T-helper 1 cell treated with Interleukin-12 subunit alpha and Interleukin-12 subunit beta and Interleukin-4 antibody, amounts not matched to agents 30 μg/mL and 1 μg/mL, for 36 hours (primary cell): ENCODE measurements around the gene BMP3.

Experiments
- H3K27ac Mint-ChIP-seq: one replicate; pipeline ENCODE4 v1.8.0; 2021; ENCODE audit warnings: mild to moderate bottlenecking, mixed read lengths
- H3K27me3 Mint-ChIP-seq: one replicate; pipeline ENCODE4 v1.8.0; 2021; ENCODE audit warnings: low read depth, mixed read lengths
- H3K36me3 Mint-ChIP-seq: one replicate; pipeline ENCODE4 v1.8.0; 2021; ENCODE audit warnings: low read depth, mixed read lengths
- H3K4me1 Mint-ChIP-seq: one replicate; pipeline ENCODE4 v1.8.0; 2021; ENCODE audit warnings: low read depth, mixed read lengths
- H3K4me3 Mint-ChIP-seq: one replicate; pipeline ENCODE4 v1.8.0; 2021; ENCODE audit warnings: mild to moderate bottlenecking, moderate library complexity, mixed read lengths
- H3K9me3 Mint-ChIP-seq: one replicate; pipeline ENCODE4 v1.8.0; 2021; ENCODE audit warnings: mixed read lengths

Gene BMP3

DNA sequence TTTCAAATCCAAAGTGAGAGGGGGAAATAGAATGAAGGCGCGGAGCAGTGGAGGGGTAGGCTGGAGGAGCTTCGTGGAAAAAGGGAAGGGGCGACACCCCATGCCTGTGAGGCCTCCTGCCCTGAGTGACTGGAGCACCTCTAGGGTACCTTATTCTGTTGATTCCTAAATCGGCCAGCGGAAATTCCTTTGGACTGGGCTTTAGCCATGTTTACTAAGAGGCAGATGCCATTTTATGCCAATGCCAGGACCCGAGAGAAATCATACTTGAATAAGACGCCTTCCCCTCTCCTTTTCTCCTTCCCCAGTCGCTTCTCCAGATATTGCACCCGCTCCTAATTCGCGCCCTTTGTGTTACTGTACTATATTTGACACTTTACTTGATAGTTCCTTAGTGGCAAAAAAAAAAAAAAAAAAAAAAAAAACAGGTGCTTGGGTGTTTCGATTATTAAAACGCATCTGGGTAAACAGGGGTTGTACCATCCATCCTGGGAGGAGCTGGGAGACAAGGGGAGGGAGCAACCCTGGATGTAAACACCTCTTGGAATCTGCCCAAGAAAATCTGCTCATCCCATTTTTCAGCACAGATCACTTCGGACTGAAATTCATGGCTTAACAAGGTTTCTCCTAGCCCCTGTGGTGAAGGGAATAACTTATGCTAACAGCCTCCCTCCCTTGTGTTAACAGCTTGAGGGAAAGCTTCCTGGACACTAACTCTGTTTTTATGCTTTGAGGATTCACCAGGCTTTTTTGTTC is 1.5 kb downstream of the BMP3 start:
- Mint-ChIP-seq H3K4me1 (peaks cover 6% of the 10 kb centered on the region), H3K27ac (no peak overlapping the region), H3K9me3 (no peaks in the 10 kb centered on the region), H3K4me3 (no peak overlapping the region), H3K36me3 (no peaks in the 10 kb centered on the region), H3K27me3 (peaks cover 64% of the 10 kb centered on the region)

GRCh38 chr4:81032771-81033684 is 2.5 kb downstream of the BMP3 start:
- Mint-ChIP-seq H3K4me1 (peaks cover 6% of the 10 kb centered on the region), H3K27me3 (peaks cover 63% of the 10 kb centered on the region), H3K27ac (no peak overlapping the region), H3K9me3 (no peaks in the 10 kb centered on the region), H3K4me3 (no peak overlapping the region), H3K36me3 (no peaks in the 10 kb centered on the region)

DNA sequence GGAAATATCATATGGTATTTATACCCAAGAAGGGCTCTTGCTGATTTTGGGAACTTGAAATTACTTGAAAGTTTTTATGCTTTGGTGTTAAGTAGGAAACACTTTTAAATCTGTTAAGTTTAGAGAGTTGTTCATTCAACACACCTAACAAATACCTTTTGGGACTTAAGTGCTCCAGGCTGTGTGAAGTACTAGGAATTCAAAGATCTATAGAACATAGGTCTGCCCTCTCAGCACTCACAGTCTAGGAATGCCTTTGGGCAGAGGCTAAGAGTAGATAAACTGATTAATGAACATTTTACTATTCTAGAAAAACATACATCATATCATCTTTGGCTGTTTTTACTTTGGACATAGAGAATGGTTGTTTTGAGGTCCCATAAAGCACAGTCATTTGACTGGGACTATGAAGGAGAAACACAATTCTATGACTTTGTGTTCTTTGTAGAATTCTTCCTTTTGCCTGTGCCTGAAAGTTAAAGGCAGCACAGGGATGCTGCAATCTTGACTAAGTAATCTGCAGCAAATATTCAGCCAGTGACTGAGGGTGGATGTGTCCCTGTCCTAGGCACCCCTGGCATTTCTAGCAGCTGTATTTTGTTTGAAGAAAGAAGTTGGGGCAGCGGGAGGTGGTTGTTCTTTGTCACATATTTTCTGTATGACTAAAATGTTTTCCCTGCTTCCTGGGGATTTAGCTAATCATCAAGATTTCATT is 8.3 kb downstream of the BMP3 start:
- Mint-ChIP-seq H3K4me3 (no peak overlapping the region), H3K9me3 (no peaks in the 10 kb centered on the region), H3K27me3 (peaks cover 29% of the 10 kb centered on the region), H3K27ac (no peak overlapping the region), H3K4me1 (no peaks in the 10 kb centered on the region), H3K36me3 (no peaks in the 10 kb centered on the region)

DNA sequence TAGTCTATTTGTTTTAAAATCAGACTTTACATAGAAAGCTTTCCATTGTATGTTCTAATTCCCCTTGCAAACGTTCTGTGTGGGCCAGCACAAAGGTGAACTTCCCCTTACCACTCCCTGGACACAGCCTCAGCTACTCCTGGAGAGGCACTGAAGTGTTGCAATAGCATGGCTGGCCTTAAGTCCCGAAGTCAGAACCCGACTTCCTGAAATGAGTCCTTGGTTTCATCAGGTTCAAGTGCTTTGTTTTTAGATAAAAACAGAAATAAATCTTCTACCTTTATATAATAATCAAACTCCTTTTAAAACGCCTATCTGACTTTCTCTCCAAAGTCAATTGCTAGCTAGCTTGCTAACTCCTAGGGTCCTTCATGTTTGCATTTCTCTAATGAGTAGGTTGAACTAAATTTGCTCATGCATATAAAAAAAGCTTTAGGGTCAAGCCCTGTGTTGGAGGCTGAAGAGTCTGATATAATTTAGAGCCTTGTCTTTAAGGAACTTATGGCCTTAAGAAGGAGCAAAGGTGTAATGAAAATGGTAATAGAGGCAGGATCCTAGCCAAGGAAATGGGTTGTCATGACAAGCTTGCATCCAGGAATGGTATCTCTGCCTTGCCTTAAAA is 9.0 kb downstream of the BMP3 start:
- no peaks in the 10 kb centered on the region for H3K36me3 Mint-ChIP-seq
- H3K4me1 Mint-ChIP-seq: no peaks in the 10 kb centered on the region
- H3K27me3 Mint-ChIP-seq: peaks cover 22% of the 10 kb centered on the region
- H3K4me3 Mint-ChIP-seq: no peak overlapping the region
- no peak overlapping the region for H3K27ac Mint-ChIP-seq
- H3K9me3 Mint-ChIP-seq: no peaks in the 10 kb centered on the region

DNA sequence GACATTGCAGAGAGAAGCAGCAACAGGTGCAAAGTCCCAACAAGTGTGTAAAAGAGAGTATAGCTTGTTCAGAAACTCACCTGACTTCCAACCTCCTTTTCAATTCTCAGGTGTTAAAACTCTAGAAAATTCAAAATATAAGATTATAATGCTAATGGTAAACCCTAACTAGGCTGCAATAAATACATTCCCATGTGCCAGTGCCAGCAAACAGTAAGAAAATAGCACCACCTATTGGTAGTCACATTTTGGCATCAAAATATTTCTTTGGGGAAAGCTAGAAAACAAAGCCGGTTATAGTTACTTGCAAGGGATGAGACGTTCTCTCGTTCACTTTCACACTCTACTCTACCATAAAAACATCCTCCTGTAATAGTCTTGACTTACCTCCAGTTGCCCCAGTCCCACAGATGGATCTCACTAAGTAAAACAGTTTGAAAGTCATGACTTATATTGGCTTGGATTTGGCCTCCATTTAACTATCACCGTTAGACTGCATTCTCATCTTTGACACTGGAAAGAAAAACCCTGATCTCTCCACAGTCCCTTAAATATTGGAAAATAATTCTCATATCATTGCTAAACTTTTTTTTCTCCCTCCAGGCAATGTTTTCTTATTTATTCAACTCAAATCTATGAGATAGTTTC is 9.6 kb downstream of the BMP3 start:
- Mint-ChIP-seq H3K4me1 (no peaks in the 10 kb centered on the region), H3K9me3 (no peaks in the 10 kb centered on the region), H3K27ac (no peak overlapping the region)

GRCh38 chr4:81042578-81043365 is 12.3 kb downstream of the BMP3 start:
- Mint-ChIP-seq H3K27ac (no peak overlapping the region), H3K9me3 (no peaks in the 10 kb centered on the region), H3K4me3 (no peak overlapping the region), H3K4me1 (no peaks in the 10 kb centered on the region), H3K36me3 (no peaks in the 10 kb centered on the region), H3K27me3 (peaks cover 27% of the 10 kb centered on the region)

More for the DNA sequence above, 9.6 kb downstream of the BMP3 start:
- no peaks in the 10 kb centered on the region for H3K36me3 Mint-ChIP-seq
- H3K27me3 Mint-ChIP-seq: peaks cover 20% of the 10 kb centered on the region
- H3K4me3 Mint-ChIP-seq: no peak overlapping the region

DNA sequence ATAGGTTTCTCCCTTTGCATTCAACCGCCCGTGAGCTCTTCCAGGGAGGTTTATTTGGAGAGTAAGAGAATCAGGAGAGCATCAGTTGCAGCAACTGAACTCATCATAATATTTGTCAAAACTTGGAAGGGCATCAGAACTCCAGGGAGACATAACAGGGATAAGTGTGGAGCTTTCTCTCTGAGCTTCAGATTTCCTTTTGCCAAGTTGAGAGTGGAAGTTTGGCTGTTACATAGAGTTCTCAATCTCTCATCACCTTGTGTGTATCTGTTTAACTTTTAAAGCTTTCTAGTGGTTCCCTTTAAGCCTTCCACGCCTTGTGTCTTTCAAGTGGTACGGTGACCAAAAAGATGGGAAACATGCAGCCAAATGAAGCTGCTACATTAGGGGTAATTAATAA is 18.8 kb downstream of the BMP3 start:
- Mint-ChIP-seq H3K4me1 (no peaks in the 10 kb centered on the region), H3K27me3 (peaks cover 13% of the 10 kb centered on the region), H3K4me3 (no peak overlapping the region), H3K36me3 (no peaks in the 10 kb centered on the region), H3K27ac (no peak overlapping the region), H3K9me3 (no peaks in the 10 kb centered on the region)

- Mint-ChIP-seq H3K27me3 (peaks cover 10% of the 10 kb centered on the region), H3K4me1 (no peaks in the 10 kb centered on the region), H3K4me3 (no peak overlapping the region), H3K9me3 (no peaks in the 10 kb centered on the region), H3K27ac (no peak overlapping the region), H3K36me3 (no peaks in the 10 kb centered on the region)
Observed at GRCh38 chr4:81049907-81050306, 19.4 kb downstream of the BMP3 start.

GRCh38 chr4:81052119-81053068 is 21.9 kb downstream of the BMP3 start:
- no peak overlapping the region for H3K4me3 Mint-ChIP-seq
- no peaks in the 10 kb centered on the region for H3K9me3 Mint-ChIP-seq
- H3K27me3 Mint-ChIP-seq: peaks cover 6% of the 10 kb centered on the region
- no peak overlapping the region for H3K27ac Mint-ChIP-seq
- no peaks in the 10 kb centered on the region for H3K36me3 Mint-ChIP-seq
- H3K4me1 Mint-ChIP-seq: no peaks in the 10 kb centered on the region

DNA sequence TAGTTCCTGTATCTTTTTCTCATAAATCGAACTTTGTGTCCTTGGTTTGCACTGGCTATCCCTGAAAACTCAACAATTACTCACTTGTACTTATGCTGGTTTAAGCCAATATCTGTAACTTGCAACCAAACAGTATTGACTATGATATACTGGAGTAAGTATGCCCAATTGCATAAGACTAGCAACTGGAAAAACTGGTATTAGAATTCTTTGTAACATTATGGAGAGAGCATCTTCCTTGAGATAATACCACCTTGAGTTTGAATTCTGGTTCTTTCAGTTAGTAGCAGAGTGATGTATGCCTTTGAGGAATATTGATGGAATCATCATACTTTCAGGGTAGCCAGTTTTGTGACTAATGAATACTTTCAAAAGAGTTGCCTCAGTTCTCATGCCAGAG is 28.1 kb downstream of the BMP3 start:
- no peaks in the 10 kb centered on the region for H3K4me1 Mint-ChIP-seq
- H3K4me3 Mint-ChIP-seq: no peak overlapping the region
- no peak overlapping the region for H3K27ac Mint-ChIP-seq
- H3K27me3 Mint-ChIP-seq: peaks cover 16% of the 10 kb centered on the region
- H3K9me3 Mint-ChIP-seq: no peaks in the 10 kb centered on the region
- H3K36me3 Mint-ChIP-seq: no peaks in the 10 kb centered on the region

- Mint-ChIP-seq H3K9me3 (no peaks in the 10 kb centered on the region), H3K4me3 (no peak overlapping the region), H3K36me3 (no peaks in the 10 kb centered on the region), H3K4me1 (no peaks in the 10 kb centered on the region), H3K27ac (no peak overlapping the region), H3K27me3 (peaks cover 16% of the 10 kb centered on the region)
Observed at GRCh38 chr4:81060587-81061343, 30.3 kb downstream of the BMP3 start.

GRCh38 chr4:81061344-81061730 is 30.8 kb downstream of the BMP3 start:
- Mint-ChIP-seq H3K36me3 (no peaks in the 10 kb centered on the region), H3K27ac (no peak overlapping the region), H3K4me1 (no peaks in the 10 kb centered on the region), H3K9me3 (no peaks in the 10 kb centered on the region), H3K27me3 (peaks cover 16% of the 10 kb centered on the region), H3K4me3 (no peak overlapping the region)
